ENCODE data around the gene NAV3.

GRCh38 chr12:78155546-78155945, 324.9 kb downstream of the NAV3 start:
- no peak for TF ChIP-seq EP300 (IDR thresholded peaks at IDR 0.05)
- TF ChIP-seq POLR2A (IDR thresholded peaks at IDR 0.05): no peak
